GM23338 (cell line): ENCODE measurements around the gene ADAMTSL5. TPM values are rescaled to one million over a fixed set of nuclear protein-coding genes. Genes with fewer than 3 reads are reported as not detected.

Source experiments
- ATAC-seq: fragments of 200-7000 bp; cut with Tn5 transposase; 3 replicates; pipeline ENCODE4 v1.9.1; 2020
- DNase-seq: peaks from one replicate; pipeline ENCODE4 v3.0.0-alpha.2; 2015; ENCODE audit warnings: low spot score
- H2AFZ ChIP-seq: fragments of 200-600 bp; sonication (generic); 2 replicates; pipeline ENCODE4 v1.8.0; 2016; ENCODE audit warnings: antibody characterized with exemption, mild to moderate bottlenecking, moderate library complexity
- H3F3A ChIP-seq: fragments of 200-600 bp; sonication (generic); replicated peaks from 2 replicates; pipeline ENCODE4 v1.8.0; 2017; ENCODE audit warnings: antibody characterized with exemption, mixed run types, low read depth
- H3K27ac ChIP-seq: fragments of 200-600 bp; sonication (generic); 2 replicates; pipeline ENCODE4 v1.6.1; 2016; ENCODE audit warnings: low read depth
- H3K27me3 ChIP-seq: fragments of 200-600 bp; sonication (generic); 2 replicates; pipeline ENCODE4 v1.8.0; 2016; ENCODE audit warnings: mild to moderate bottlenecking, mixed run types, moderate library complexity; ENCODE audit not compliant: insufficient read depth
- H3K36me3 ChIP-seq: fragments of 200-600 bp; sonication (generic); 2 replicates; pipeline ENCODE4 v1.8.0; 2016; ENCODE audit warnings: mild to moderate bottlenecking; ENCODE audit not compliant: insufficient read depth
- H3K4me1 ChIP-seq: fragments of 200-600 bp; sonication (generic); 2 replicates; pipeline ENCODE4 v1.8.0; 2016; ENCODE audit warnings: mild to moderate bottlenecking, moderate library complexity; ENCODE audit not compliant: insufficient read depth
- H3K4me2 ChIP-seq: fragments of 200-600 bp; sonication (generic); 2 replicates; pipeline ENCODE4 v1.7.1; 2017; ENCODE audit warnings: mixed run types
- H3K4me3 ChIP-seq: fragments of 200-600 bp; sonication (generic); 2 replicates; pipeline ENCODE4 v1.6.1; 2016; ENCODE audit warnings: mixed run types
- H3K79me2 ChIP-seq: fragments of 200-600 bp; sonication (generic); replicated peaks from 2 replicates; pipeline ENCODE4 v1.8.0; 2017; ENCODE audit warnings: mild to moderate bottlenecking; ENCODE audit not compliant: insufficient read depth
- H3K9me2 ChIP-seq: fragments of 200-600 bp; sonication (generic); 2 replicates; pipeline ENCODE4 v1.8.0; 2017; ENCODE audit not compliant: insufficient read depth
- H4K20me1 ChIP-seq: fragments of 200-600 bp; sonication (generic); replicated peaks from 2 replicates; pipeline ENCODE4 v1.8.0; 2017; ENCODE audit warnings: mild to moderate bottlenecking; ENCODE audit not compliant: insufficient read depth
- H3K27ac Mint-ChIP-seq: 2 replicates; pipeline ENCODE4 v1.8.0; 2020; ENCODE audit warnings: inconsistent platforms, mild to moderate bottlenecking, moderate library complexity, mixed read lengths
- H3K27me3 Mint-ChIP-seq: 3 replicates; pipeline ENCODE4 v1.8.0; 2022; ENCODE audit warnings: low read depth, mild to moderate bottlenecking, moderate library complexity, mixed read lengths, inconsistent platforms; ENCODE audit not compliant: insufficient read depth, poor library complexity
- H3K36me3 Mint-ChIP-seq: 3 replicates; pipeline ENCODE4 v1.8.0; 2021; ENCODE audit warnings: low read depth, mild to moderate bottlenecking, inconsistent platforms, moderate library complexity, mixed read lengths
- H3K4me1 Mint-ChIP-seq: 3 replicates; pipeline ENCODE4 v1.8.0; 2020; ENCODE audit warnings: mild to moderate bottlenecking, inconsistent platforms, mixed read lengths
- H3K4me3 Mint-ChIP-seq: 3 replicates; pipeline ENCODE4 v1.8.0; 2021; ENCODE audit warnings: moderate library complexity, mild to moderate bottlenecking, inconsistent platforms, mixed read lengths
- H3K9me3 Mint-ChIP-seq: 3 replicates; pipeline ENCODE4 v1.8.0; 2020; ENCODE audit warnings: moderate library complexity, mild to moderate bottlenecking, inconsistent platforms, mixed read lengths
- CREB1 ChIP-seq: fragments of 250-450 bp; sonication (Bioruptor Pico); IDR thresholded peaks from 2 replicates; pipeline ENCODE4 v1.5.0; 2020; ENCODE audit warnings: low read depth, mild to moderate bottlenecking, moderate library complexity
- CTCF ChIP-seq, 2 experiments: fragments of 200-600 bp in 1 of 2; sonication (generic) in 1 of 2; conservative IDR thresholded peaks; 2 replicates each; pipeline versions ENCODE4 v1.5.1 to v1.6.1; 2016 to 2017; ENCODE audit warnings: antibody characterized with exemption in 2 of 2, low read depth in 2 of 2, mild to moderate bottlenecking in 2 of 2, moderate library complexity in 1 of 2
- EZH2 ChIP-seq: fragments of 200-600 bp; sonication (generic); IDR thresholded peaks from one replicate; pipeline ENCODE4 v1.8.0; 2017; ENCODE audit warnings: antibody characterized with exemption, mild to moderate bottlenecking, low read depth; ENCODE audit not compliant: unreplicated experiment
- EZH2phosphoT487 ChIP-seq: fragments of 200-600 bp; sonication (generic); IDR thresholded peaks from one replicate; pipeline ENCODE4 v1.8.1; 2018; ENCODE audit warnings: antibody characterized with exemption; ENCODE audit not compliant: unreplicated experiment
- JUNB ChIP-seq: IDR thresholded peaks from one replicate; pipeline ENCODE4 v1.6.1; 2016; ENCODE audit warnings: antibody characterized with exemption; ENCODE audit not compliant: unreplicated experiment
- NANOG ChIP-seq: IDR thresholded peaks from 2 replicates; pipeline ENCODE4 v1.6.1; 2016; ENCODE audit warnings: antibody characterized with exemption, borderline replicate concordance
- POLR2AphosphoS5 ChIP-seq: IDR thresholded peaks from 2 replicates; pipeline ENCODE4 v1.6.1; 2016; ENCODE audit warnings: antibody characterized with exemption, low read depth
- STAT1 ChIP-seq: IDR thresholded peaks from one replicate; pipeline ENCODE4 v1.6.1; 2016; ENCODE audit warnings: antibody characterized with exemption; ENCODE audit not compliant: unreplicated experiment
- ZNF114 ChIP-seq: fragments of 250-450 bp; sonication (Bioruptor Pico); IDR thresholded peaks from 2 replicates; pipeline ENCODE4 v1.5.0; 2020; ENCODE audit warnings: mild to moderate bottlenecking, moderate library complexity
- ZNF331 ChIP-seq: fragments of 250-450 bp; sonication (Bioruptor Pico); IDR thresholded peaks from 2 replicates; pipeline ENCODE4 v1.5.0; 2020; ENCODE audit warnings: low read depth, mild to moderate bottlenecking, moderate library complexity
- ZNF462 ChIP-seq: fragments of 250-450 bp; sonication (Bioruptor Pico); IDR thresholded peaks from 2 replicates; pipeline ENCODE4 v1.5.0; 2020; ENCODE audit warnings: mild to moderate bottlenecking, moderate library complexity
- polyA plus RNA-seq: library from polyadenylated mRNA; unstranded; fragments of >200 nt; fragmentation: Nextera tagmentation; extraction: Ambion mirVana; gene quantifications from 2 replicates; pipeline ENCODE4 v1.2.1, GENCODE V29; 2016
- total RNA-seq: library from RNA; depleted of rRNA; stranded (reverse); fragments of >200 nt; shearing (Covaris generic); gene quantifications from 2 replicates; pipeline ENCODE4 v1.2.3, GENCODE V29; 2014
- TF ChIP-seq, protein P1 (sequence below): IDR thresholded peaks from 2 replicates; pipeline ENCODE4 v1.6.1; 2016; ENCODE audit warnings: antibody characterized with exemption
- TF ChIP-seq, protein P2 (sequence below): IDR thresholded peaks from one replicate; pipeline ENCODE4 v1.6.1; 2018; ENCODE audit warnings: antibody characterized with exemption; ENCODE audit not compliant: unreplicated experiment

Gene ADAMTSL5
- total and polyA plus RNA-seq, 2 experiments from 2014 or later, result 0.10 to 0.97 TPM

GRCh38 chr19:1510442-1510806, 2.4 kb downstream of the ADAMTSL5 start:
- H4K20me1 ChIP-seq, result no peaks in the 10 kb centered on the region
- Mint-ChIP-seq H3K4me3 (no peak overlapping the region), H3K27me3 (peaks cover 27% of the 10 kb centered on the region), H3K27ac (no peak overlapping the region), H3K9me3 (peaks cover 5% of the 10 kb centered on the region; the same call in 1 of the 3 replicates), H3K36me3 (no peaks in the 10 kb centered on the region), H3K4me1 (no peaks in the 10 kb centered on the region; the same call in 2 of the 3 replicates)
- H3K79me2 ChIP-seq, result no peaks in the 10 kb centered on the region
- no peak for TF ChIP-seq STAT1
- TF ChIP-seq CREB1 (CRISPR knock-in tag), result no peak
- no peak for TF ChIP-seq POLR2AphosphoS5
- TF ChIP-seq ZNF462, result no peak
- no peak for TF ChIP-seq EZH2phosphoT487
- TF ChIP-seq, protein P1, sequence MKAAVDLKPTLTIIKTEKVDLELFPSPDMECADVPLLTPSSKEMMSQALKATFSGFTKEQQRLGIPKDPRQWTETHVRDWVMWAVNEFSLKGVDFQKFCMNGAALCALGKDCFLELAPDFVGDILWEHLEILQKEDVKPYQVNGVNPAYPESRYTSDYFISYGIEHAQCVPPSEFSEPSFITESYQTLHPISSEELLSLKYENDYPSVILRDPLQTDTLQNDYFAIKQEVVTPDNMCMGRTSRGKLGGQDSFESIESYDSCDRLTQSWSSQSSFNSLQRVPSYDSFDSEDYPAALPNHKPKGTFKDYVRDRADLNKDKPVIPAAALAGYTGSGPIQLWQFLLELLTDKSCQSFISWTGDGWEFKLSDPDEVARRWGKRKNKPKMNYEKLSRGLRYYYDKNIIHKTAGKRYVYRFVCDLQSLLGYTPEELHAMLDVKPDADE, result no peak
- no peak for TF ChIP-seq JUNB
- TF ChIP-seq ZNF331 (CRISPR knock-in tag), result no peak
- no peak for TF ChIP-seq CTCF (conservative IDR thresholded peaks at IDR 0.05; ENCODE audit: low read depth in 2 of 2)
- no peak for TF ChIP-seq NANOG
- no peak for TF ChIP-seq EZH2
- TF ChIP-seq, protein P2, sequence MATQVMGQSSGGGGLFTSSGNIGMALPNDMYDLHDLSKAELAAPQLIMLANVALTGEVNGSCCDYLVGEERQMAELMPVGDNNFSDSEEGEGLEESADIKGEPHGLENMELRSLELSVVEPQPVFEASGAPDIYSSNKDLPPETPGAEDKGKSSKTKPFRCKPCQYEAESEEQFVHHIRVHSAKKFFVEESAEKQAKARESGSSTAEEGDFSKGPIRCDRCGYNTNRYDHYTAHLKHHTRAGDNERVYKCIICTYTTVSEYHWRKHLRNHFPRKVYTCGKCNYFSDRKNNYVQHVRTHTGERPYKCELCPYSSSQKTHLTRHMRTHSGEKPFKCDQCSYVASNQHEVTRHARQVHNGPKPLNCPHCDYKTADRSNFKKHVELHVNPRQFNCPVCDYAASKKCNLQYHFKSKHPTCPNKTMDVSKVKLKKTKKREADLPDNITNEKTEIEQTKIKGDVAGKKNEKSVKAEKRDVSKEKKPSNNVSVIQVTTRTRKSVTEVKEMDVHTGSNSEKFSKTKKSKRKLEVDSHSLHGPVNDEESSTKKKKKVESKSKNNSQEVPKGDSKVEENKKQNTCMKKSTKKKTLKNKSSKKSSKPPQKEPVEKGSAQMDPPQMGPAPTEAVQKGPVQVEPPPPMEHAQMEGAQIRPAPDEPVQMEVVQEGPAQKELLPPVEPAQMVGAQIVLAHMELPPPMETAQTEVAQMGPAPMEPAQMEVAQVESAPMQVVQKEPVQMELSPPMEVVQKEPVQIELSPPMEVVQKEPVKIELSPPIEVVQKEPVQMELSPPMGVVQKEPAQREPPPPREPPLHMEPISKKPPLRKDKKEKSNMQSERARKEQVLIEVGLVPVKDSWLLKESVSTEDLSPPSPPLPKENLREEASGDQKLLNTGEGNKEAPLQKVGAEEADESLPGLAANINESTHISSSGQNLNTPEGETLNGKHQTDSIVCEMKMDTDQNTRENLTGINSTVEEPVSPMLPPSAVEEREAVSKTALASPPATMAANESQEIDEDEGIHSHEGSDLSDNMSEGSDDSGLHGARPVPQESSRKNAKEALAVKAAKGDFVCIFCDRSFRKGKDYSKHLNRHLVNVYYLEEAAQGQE, result no peak
- no peak for TF ChIP-seq ZNF114 (CRISPR knock-in tag)
- no peaks in the 10 kb centered on the region for H3K4me1 ChIP-seq
- peaks cover 9% of the 10 kb centered on the region; the same call in 1 of the 2 replicates for H3F3A ChIP-seq
- no peak overlapping the region for H3K27ac ChIP-seq
- no peak for DNase-seq
- ATAC-seq, result no peak
- peaks cover 8% of the 10 kb centered on the region; the same call in 1 of the 2 replicates for H3K27me3 ChIP-seq
- no peaks in the 10 kb centered on the region for H3K36me3 ChIP-seq
- no peak overlapping the region for H3K4me2 ChIP-seq
- H2AFZ ChIP-seq, result no peak overlapping the region
- no peaks in the 10 kb centered on the region for H3K9me2 ChIP-seq
- H3K4me3 ChIP-seq, result no peak overlapping the region
